Calu3 (cell line): ENCODE measurements around the gene GPR137B. TPM values are rescaled to one million over a fixed set of nuclear protein-coding genes. Genes with fewer than 3 reads are reported as not detected.

ENCODE experiments used
- BruUV-seq: library from RNA; stranded (reverse); fragments of 400-500 nt; replicated peaks from 2 replicates; lab custom pipeline; 2021; lab: Mats Ljungman, UMichigan
- CTCF ChIA-PET: fragments of 300-600 bp; sonication (Branson Sonifier 250); formaldehyde crosslinking; loops from one replicate; lab custom pipeline; 2022; ENCODE audit warnings: antibody characterized with exemption; lab: Charles Lee
- DNase-seq: peaks from one replicate; pipeline ENCODE4 v3.0.0; 2022
- H3K27ac Mint-ChIP-seq: one replicate; pipeline ENCODE4 v1.8.0; 2022; ENCODE audit warnings: mixed read lengths; ENCODE audit not compliant: unreplicated experiment
- H3K27me3 Mint-ChIP-seq: one replicate; pipeline ENCODE4 v1.8.0; 2022; ENCODE audit warnings: mixed read lengths; ENCODE audit not compliant: unreplicated experiment
- H3K36me3 Mint-ChIP-seq: one replicate; pipeline ENCODE4 v1.8.0; 2022; ENCODE audit warnings: mild to moderate bottlenecking, moderate library complexity, mixed read lengths; ENCODE audit not compliant: insufficient read depth, unreplicated experiment
- H3K4me1 Mint-ChIP-seq: one replicate; pipeline ENCODE4 v1.8.0; 2022; ENCODE audit warnings: mild to moderate bottlenecking, low read depth, mixed read lengths; ENCODE audit not compliant: unreplicated experiment
- H3K4me3 Mint-ChIP-seq: one replicate; pipeline ENCODE4 v1.8.0; 2022; ENCODE audit warnings: mild to moderate bottlenecking, low read depth, moderate library complexity, mixed read lengths; ENCODE audit not compliant: unreplicated experiment
- H3K9me3 Mint-ChIP-seq: one replicate; pipeline ENCODE4 v1.8.0; 2022; ENCODE audit warnings: low read depth, mixed read lengths; ENCODE audit not compliant: unreplicated experiment
- intact Hi-C: fragments of 100-400 bp; cut with micrococcal nuclease; formaldehyde crosslinking; loops from one replicate; pipeline ENCODE4 v1.10.0; 2022; ENCODE audit not compliant: unreplicated experiment
- total RNA-seq: library from RNA; stranded (reverse); gene quantifications from 2 replicates; pipeline ENCODE4 v1.2.3, GENCODE V29; 2022
- TF ChIP-seq, protein P1 (sequence below): fragments of 200-600 bp; IDR thresholded peaks from one replicate; pipeline ENCODE4 v1.8.0; 2022; ENCODE audit warnings: antibody characterized with exemption; ENCODE audit not compliant: unreplicated experiment

Gene GPR137B
- total RNA-seq, 1 experiment from 2014 or later: 11.4 TPM

DNA sequence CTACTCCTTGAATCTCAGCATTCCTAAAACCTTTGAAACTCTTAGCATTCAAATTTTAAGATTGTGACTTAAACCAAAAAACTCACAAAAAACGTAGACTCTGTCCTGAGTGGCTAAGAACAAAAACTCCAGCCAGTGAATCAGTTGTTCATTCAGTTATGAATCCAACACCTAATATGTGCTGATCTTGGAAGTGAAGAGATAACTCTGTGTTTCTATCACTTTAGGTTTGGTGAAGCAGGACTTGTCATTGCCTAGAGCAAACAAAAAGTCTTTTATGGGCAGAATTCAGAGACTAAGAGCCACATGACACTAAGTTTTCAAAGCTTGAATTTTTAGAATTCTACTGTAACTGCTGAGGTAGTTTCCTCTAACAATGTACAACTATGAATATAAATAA is 10.4 kb upstream of the GPR137B start:
- Mint-ChIP-seq H3K4me3 (no peak overlapping the region), H3K27me3 (peaks cover 43% of the 10 kb centered on the region), H3K4me1 (no peaks in the 10 kb centered on the region), H3K9me3 (no peaks in the 10 kb centered on the region), H3K36me3 (no peaks in the 10 kb centered on the region), H3K27ac (no peak overlapping the region)
- DNase-seq: no peak
- TF ChIP-seq, protein P1, sequence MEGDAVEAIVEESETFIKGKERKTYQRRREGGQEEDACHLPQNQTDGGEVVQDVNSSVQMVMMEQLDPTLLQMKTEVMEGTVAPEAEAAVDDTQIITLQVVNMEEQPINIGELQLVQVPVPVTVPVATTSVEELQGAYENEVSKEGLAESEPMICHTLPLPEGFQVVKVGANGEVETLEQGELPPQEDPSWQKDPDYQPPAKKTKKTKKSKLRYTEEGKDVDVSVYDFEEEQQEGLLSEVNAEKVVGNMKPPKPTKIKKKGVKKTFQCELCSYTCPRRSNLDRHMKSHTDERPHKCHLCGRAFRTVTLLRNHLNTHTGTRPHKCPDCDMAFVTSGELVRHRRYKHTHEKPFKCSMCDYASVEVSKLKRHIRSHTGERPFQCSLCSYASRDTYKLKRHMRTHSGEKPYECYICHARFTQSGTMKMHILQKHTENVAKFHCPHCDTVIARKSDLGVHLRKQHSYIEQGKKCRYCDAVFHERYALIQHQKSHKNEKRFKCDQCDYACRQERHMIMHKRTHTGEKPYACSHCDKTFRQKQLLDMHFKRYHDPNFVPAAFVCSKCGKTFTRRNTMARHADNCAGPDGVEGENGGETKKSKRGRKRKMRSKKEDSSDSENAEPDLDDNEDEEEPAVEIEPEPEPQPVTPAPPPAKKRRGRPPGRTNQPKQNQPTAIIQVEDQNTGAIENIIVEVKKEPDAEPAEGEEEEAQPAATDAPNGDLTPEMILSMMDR: no peak
- CTCF ChIA-PET: interaction anchor here (0.7 kb wide), 1 partner anchor 94 kb away, joined by 3 read pairs; no protein-coding TSS in a partner anchor
- no TSS peak for BruUV-seq
- intact Hi-C loops: no loop called here

DNA sequence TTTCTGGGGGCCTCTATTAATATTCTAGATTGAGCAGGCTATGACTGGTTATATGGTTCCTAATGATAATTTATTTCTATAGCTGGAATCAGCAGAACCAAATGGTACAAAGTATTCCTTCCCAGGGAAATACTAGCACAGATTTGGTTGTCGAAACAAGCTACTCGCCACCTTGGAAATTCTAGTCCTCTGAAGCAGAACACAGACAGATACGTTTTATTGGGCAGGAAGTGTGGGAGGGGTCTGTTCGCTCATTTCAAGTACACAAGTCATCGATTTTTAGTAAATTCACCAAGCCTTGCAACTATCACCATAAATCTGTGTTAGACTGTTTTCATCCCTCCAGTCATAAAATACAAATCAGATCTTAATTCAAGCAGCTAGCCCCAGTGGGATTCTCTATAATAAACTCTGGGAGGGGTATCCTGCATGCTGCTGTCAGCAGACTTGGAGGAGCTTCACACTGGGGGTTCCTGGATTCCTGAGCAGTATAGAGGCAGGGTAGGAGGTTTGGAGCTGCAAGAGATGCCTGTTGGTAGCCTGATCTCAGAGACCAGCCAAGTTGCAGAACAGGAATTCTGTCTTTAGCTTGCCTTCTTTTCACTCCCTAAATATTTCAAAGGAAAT is 9.8 kb upstream of the GPR137B start:
- Mint-ChIP-seq H3K4me3 (no peak overlapping the region), H3K27me3 (peaks cover 49% of the 10 kb centered on the region), H3K27ac (no peak overlapping the region), H3K9me3 (no peaks in the 10 kb centered on the region), H3K4me1 (no peaks in the 10 kb centered on the region), H3K36me3 (no peaks in the 10 kb centered on the region)
- CTCF ChIA-PET: interaction anchor here (0.7 kb wide), 2 partner anchors 93 to 451 kb away, joined by 3 to 5 read pairs; no protein-coding TSS in a partner anchor
- no TSS peak for BruUV-seq
- TF ChIP-seq, protein P1: no peak
- DNase-seq: no peak
- intact Hi-C loops: no loop called here

DNA sequence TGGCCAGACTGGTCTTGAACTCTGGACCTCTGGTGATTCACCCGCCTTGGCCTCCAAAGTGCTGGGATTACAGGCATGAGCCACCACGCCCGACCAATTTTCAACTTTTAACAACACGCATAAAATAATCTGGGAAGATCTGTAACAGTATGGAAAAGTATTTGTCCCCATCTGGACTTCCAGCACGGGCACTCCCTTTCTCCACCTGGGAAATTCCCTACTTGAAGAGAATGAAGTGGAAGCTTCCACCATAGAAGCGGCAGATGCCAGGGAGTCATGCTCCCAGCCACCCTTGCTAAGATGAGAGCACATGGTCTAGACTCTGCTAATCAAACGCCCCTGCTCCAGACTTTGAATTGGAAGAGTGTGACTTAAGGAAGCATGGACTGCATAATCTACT is 9.0 kb upstream of the GPR137B start:
- CTCF ChIA-PET: no interaction called here
- peaks cover 57% of the 10 kb centered on the region for H3K27me3 Mint-ChIP-seq
- no peaks in the 10 kb centered on the region for H3K9me3 Mint-ChIP-seq
- intact Hi-C loops: no loop called here
- no peaks in the 10 kb centered on the region for H3K4me1 Mint-ChIP-seq
- DNase-seq: no peak
- H3K36me3 Mint-ChIP-seq: no peaks in the 10 kb centered on the region
- no TSS peak for BruUV-seq
- TF ChIP-seq, protein P1: no peak
- no peak overlapping the region for H3K27ac Mint-ChIP-seq
- no peak overlapping the region for H3K4me3 Mint-ChIP-seq

DNA sequence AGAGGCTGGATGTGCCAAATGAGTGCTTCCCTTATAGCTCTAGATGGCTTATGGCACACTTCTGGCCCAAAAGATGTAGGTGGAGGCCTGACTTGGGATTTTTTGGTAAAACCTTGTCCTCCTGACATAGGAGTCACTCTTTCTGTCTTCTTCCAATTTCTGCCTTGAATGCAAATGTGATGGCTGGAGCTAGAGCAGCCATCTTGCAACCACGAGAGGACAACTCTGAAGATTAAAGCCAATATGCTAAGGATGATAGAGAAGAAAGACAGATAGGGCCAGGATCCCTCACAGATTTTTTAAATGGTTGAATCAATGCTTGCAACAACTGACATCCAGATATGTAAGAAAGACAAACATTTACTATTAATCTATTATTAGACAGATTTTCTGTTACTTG is 8.5 kb upstream of the GPR137B start:
- H3K27ac Mint-ChIP-seq: no peak overlapping the region
- TF ChIP-seq, protein P1: no peak
- H3K4me3 Mint-ChIP-seq: no peak overlapping the region
- intact Hi-C loops: no loop called here
- H3K4me1 Mint-ChIP-seq: no peaks in the 10 kb centered on the region
- H3K9me3 Mint-ChIP-seq: no peaks in the 10 kb centered on the region
- H3K36me3 Mint-ChIP-seq: no peaks in the 10 kb centered on the region
- BruUV-seq: no TSS peak
- DNase-seq: no peak
- H3K27me3 Mint-ChIP-seq: peaks cover 62% of the 10 kb centered on the region
- CTCF ChIA-PET: no interaction called here
